GM12891 (cell line): Measurements from ENCODE around the gene STRA6.

Source experiments
- POLR2A ChIP-seq: IDR thresholded peaks from 2 replicates; pipeline ENCODE4 v1.6.1; 2011; ENCODE audit warnings: low read depth, low read length, control low read depth
- POLR2AphosphoS5 ChIP-seq: IDR thresholded peaks from 2 replicates; pipeline ENCODE4 v1.6.1; 2011; ENCODE audit warnings: low read depth, low read length, control low read depth
- POU2F2 ChIP-seq: IDR thresholded peaks from 2 replicates; pipeline ENCODE4 v1.6.1; 2011; ENCODE audit warnings: low read depth, mild to moderate bottlenecking, control low read depth, low read length, moderate library complexity
- TAF1 ChIP-seq: IDR thresholded peaks from 2 replicates; pipeline ENCODE4 v1.6.1; 2011; ENCODE audit warnings: low read depth, low read length, control low read depth

- TF ChIP-seq POLR2A (no peak), POLR2AphosphoS5 (no peak), POU2F2 (no peak), TAF1 (no peak)
Observed at GRCh38 chr15:74178326-74179100, 24.1 kb downstream of the STRA6 start.
